Occipital lobe (tissue), 2 donors: ENCODE measurements around the gene PTPN2. TPM values are rescaled to one million over a fixed set of nuclear protein-coding genes. Genes with fewer than 3 reads are reported as not detected.

Experiments
- DNase-seq: peaks from one replicate; lab custom pipeline; 2025; lab: John Stamatoyannopoulos, UW
- total RNA-seq: library from RNA; depleted of rRNA; stranded (reverse); fragments of >200 nt; gene quantifications from one replicate; pipeline ENCODE4 v1.2.3, GENCODE V29; 2014

PTPN2 gene
- total RNA-seq, 1 donor from 2014 or later, result 94.7 TPM

- no peak for DNase-seq
These were observed 26.0 kb downstream of the PTPN2 start for GRCh38 chr18:12857991-12858544.

- no peak for DNase-seq
These were observed 26.7 kb downstream of the PTPN2 start for GRCh38 chr18:12857215-12857905.

GRCh38 chr18:12855916-12856315 is 28.1 kb downstream of the PTPN2 start:
- no peak for DNase-seq

GRCh38 chr18:12852566-12853315 is 31.3 kb downstream of the PTPN2 start:
- no peak for DNase-seq

GRCh38 chr18:12851716-12852115 is 32.3 kb downstream of the PTPN2 start:
- no peak for DNase-seq

GRCh38 chr18:12849548-12849947 is 34.5 kb downstream of the PTPN2 start:
- DNase-seq, result no peak

- no peak for DNase-seq
These were observed 35.6 kb downstream of the PTPN2 start for GRCh38 chr18:12848405-12848804.

GRCh38 chr18:12844391-12844790 is 39.6 kb downstream of the PTPN2 start:
- DNase-seq, result no peak

- DNase-seq, result no peak
These were observed 40.4 kb downstream of the PTPN2 start for GRCh38 chr18:12843420-12844350.

GRCh38 chr18:12842459-12843380 is 41.3 kb downstream of the PTPN2 start:
- no peak for DNase-seq

GRCh38 chr18:12841070-12841469 is 43.0 kb downstream of the PTPN2 start:
- no peak for DNase-seq

- DNase-seq, result no peak
These were observed 43.7 kb downstream of the PTPN2 start for GRCh38 chr18:12840382-12840781.

GRCh38 chr18:12839526-12840196 is 44.4 kb downstream of the PTPN2 start:
- no peak for DNase-seq

GRCh38 chr18:12839057-12839525 is 44.9 kb downstream of the PTPN2 start:
- no peak for DNase-seq

- DNase-seq, result no peak
These were observed 45.8 kb downstream of the PTPN2 start for GRCh38 chr18:12838178-12838634.

GRCh38 chr18:12837747-12838146 is 46.3 kb downstream of the PTPN2 start:
- DNase-seq, result no peak

GRCh38 chr18:12836551-12836950 is 47.5 kb downstream of the PTPN2 start:
- no peak for DNase-seq

GRCh38 chr18:12828116-12829051 is 55.7 kb downstream of the PTPN2 start:
- DNase-seq, result no peak

GRCh38 chr18:12827588-12827987 is 56.4 kb downstream of the PTPN2 start:
- DNase-seq, result no peak
